Endodermal cell (in vitro differentiated cells): Measurements from ENCODE around the gene MAP3K6. TPM values are rescaled to one million over a fixed set of nuclear protein-coding genes. Genes with fewer than 3 reads are reported as not detected.

Source experiments
- DNase-seq: peaks from one replicate; pipeline ENCODE4 v3.0.0-alpha.2; 2017
- H3K27ac ChIP-seq: 2 replicates; pipeline ENCODE4 v1.5.1; 2013; ENCODE audit warnings: mild to moderate bottlenecking, low read depth, low read length, moderate library complexity
- H3K27me3 ChIP-seq: 2 replicates; pipeline ENCODE4 v1.6.1; 2013; ENCODE audit warnings: mild to moderate bottlenecking, low read length, moderate library complexity; ENCODE audit not compliant: insufficient read depth, control insufficient read depth, poor library complexity, severe bottlenecking
- H3K36me3 ChIP-seq: 2 replicates; pipeline ENCODE4 v1.7.0; 2013; ENCODE audit warnings: mild to moderate bottlenecking, low read length, moderate library complexity; ENCODE audit not compliant: control insufficient read depth, insufficient read depth
- H3K4me1 ChIP-seq: one replicate; pipeline ENCODE4 v1.7.0; 2013; ENCODE audit warnings: low read length; ENCODE audit not compliant: control insufficient read depth, insufficient read depth
- H3K4me3 ChIP-seq: 2 replicates; pipeline ENCODE4 v1.5.1; 2013; ENCODE audit warnings: mild to moderate bottlenecking, low read length, moderate library complexity
- H3K9ac ChIP-seq: 2 replicates; pipeline ENCODE4 v1.6.1; 2013; ENCODE audit warnings: mild to moderate bottlenecking, low read length, moderate library complexity; ENCODE audit not compliant: poor library complexity, severe bottlenecking; ENCODE audit errors: extremely low read depth
- H3K9me3 ChIP-seq: 2 replicates; pipeline ENCODE4 v1.6.1; 2013; ENCODE audit warnings: mild to moderate bottlenecking, low read length, moderate library complexity; ENCODE audit not compliant: control insufficient read depth
- H3K27ac Mint-ChIP-seq: 2 replicates; pipeline ENCODE4 v1.8.0; 2020; ENCODE audit warnings: mixed read lengths
- H3K27me3 Mint-ChIP-seq: 2 replicates; pipeline ENCODE4 v1.8.0; 2021; ENCODE audit warnings: mild to moderate bottlenecking, mixed read lengths; ENCODE audit not compliant: insufficient read depth
- H3K36me3 Mint-ChIP-seq: 2 replicates; pipeline ENCODE4 v1.8.0; 2020; ENCODE audit warnings: low read depth, mixed read lengths
- H3K4me1 Mint-ChIP-seq: 2 replicates; pipeline ENCODE4 v1.8.0; 2020; ENCODE audit warnings: mixed read lengths
- H3K4me3 Mint-ChIP-seq: 2 replicates; pipeline ENCODE4 v1.8.0; 2020; ENCODE audit warnings: mild to moderate bottlenecking, moderate library complexity, mixed read lengths
- H3K9me3 Mint-ChIP-seq: 2 replicates; pipeline ENCODE4 v1.8.0; 2020; ENCODE audit warnings: mild to moderate bottlenecking, mixed read lengths
- WGBS, 2 experiments: methylation state at CpG; one replicate each; pipeline versions ENCODE4 v1.1.5 to v1.1.7; 2013; ENCODE audit warnings: missing lambda C conversion rate in 2 of 2, mixed read lengths in 1 of 2; ENCODE audit not compliant: insufficient coverage in 1 of 2, insufficient read length in 1 of 2; 5-methylcytosine and 5-hydroxymethylcytosine counted together
- total RNA-seq, 2 donors: library from RNA; stranded (reverse); fragmentation: NEBNext Ultra II Directional in 1 of 2; extraction: Animal tissue kit (Norgen Biotek cat#: 25700) in 1 of 2; gene quantifications; 2 replicates in 1 of 2; 3 replicates in 1 of 2; pipeline ENCODE4 v1.2.1, GENCODE V29; 2021
- TF ChIP-seq, protein P1 (sequence below): fragments of 200-600 bp; sonication (generic); conservative IDR thresholded peaks from 2 replicates; pipeline ENCODE4 v1.5.0; 2021; ENCODE audit warnings: antibody characterized with exemption, mild to moderate bottlenecking

MAP3K6 gene
- total RNA-seq, 2 donors from 2014 or later, result 6.6 to 11.5 TPM

DNA sequence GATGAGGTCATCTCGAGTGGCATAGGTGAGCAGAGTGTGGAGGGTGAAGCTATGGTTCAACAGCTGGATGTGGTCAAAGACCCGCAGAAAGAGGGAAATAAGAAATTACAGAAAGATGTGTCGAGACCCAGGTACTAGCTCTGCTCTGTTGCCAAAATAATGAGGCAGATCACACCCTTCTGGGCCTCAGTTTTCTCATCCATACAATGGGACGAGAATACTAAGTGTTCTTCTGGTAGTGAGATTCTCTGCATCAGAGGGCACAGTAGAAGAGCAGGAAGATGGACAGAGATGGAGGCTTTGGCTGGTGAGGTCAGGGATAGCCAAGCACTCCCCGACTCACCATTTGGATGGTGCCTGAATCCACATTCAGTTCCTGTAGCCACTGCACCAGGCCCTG is 11.1 kb downstream of the MAP3K6 start:
- DNase-seq, result no peak

DNA sequence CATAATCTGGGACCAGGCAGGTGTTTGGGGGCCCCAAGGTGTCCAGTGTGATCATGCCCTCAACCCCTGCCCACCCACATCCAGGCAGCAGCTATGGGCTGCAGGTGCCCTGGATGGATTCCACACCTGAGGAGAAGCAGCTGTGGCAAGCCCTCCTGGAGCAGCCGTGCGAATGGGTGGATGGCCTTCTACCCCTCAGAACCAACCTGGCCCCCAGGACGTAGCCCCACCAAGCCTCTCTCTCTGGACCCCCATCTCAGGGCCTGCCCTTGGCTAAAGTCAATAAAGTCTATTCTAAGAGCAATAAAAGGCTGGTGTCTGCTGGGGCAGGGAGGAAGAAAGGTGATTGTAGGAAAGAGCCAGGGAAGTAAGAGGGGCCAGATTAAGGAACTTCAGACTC is 13.1 kb downstream of the MAP3K6 start:
- H3K27ac Mint-ChIP-seq, result no peak overlapping the region
- no peak overlapping the region for H3K9ac ChIP-seq
- no peak overlapping the region for H3K27ac ChIP-seq
- peaks cover 23% of the 10 kb centered on the region for H3K27me3 Mint-ChIP-seq
- TF ChIP-seq, protein P1, sequence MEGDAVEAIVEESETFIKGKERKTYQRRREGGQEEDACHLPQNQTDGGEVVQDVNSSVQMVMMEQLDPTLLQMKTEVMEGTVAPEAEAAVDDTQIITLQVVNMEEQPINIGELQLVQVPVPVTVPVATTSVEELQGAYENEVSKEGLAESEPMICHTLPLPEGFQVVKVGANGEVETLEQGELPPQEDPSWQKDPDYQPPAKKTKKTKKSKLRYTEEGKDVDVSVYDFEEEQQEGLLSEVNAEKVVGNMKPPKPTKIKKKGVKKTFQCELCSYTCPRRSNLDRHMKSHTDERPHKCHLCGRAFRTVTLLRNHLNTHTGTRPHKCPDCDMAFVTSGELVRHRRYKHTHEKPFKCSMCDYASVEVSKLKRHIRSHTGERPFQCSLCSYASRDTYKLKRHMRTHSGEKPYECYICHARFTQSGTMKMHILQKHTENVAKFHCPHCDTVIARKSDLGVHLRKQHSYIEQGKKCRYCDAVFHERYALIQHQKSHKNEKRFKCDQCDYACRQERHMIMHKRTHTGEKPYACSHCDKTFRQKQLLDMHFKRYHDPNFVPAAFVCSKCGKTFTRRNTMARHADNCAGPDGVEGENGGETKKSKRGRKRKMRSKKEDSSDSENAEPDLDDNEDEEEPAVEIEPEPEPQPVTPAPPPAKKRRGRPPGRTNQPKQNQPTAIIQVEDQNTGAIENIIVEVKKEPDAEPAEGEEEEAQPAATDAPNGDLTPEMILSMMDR, result no peak
- DNase-seq, result no peak
- WGBS, 2 experiments, result 94% methylated on average over 3 of the region's 3 CpGs; no CpG with 5 or more reads in 1 of the 2 experiments
- no peaks in the 10 kb centered on the region for H3K36me3 ChIP-seq
- H3K4me3 ChIP-seq, result no peak overlapping the region
- peaks cover 27% of the 10 kb centered on the region for H3K27me3 ChIP-seq
- no peak overlapping the region for H3K4me3 Mint-ChIP-seq
- H3K4me1 ChIP-seq, result no peaks in the 10 kb centered on the region
- H3K9me3 ChIP-seq, result no peaks in the 10 kb centered on the region
- H3K4me1 Mint-ChIP-seq, result no peaks in the 10 kb centered on the region
- peaks cover 5% of the 10 kb centered on the region for H3K9me3 Mint-ChIP-seq
- H3K36me3 Mint-ChIP-seq, result peaks cover 3% of the 10 kb centered on the region

More for the DNA sequence above, 11.1 kb downstream of the MAP3K6 start:
- peaks cover 35% of the 10 kb centered on the region for H3K27me3 ChIP-seq
- TF ChIP-seq, protein P1, result no peak
- H3K9ac ChIP-seq, result no peak overlapping the region
- no peak overlapping the region for H3K4me3 Mint-ChIP-seq
- H3K27me3 Mint-ChIP-seq, result peaks cover 37% of the 10 kb centered on the region
- no peaks in the 10 kb centered on the region for H3K9me3 ChIP-seq
- no peak overlapping the region for H3K27ac ChIP-seq
- H3K4me3 ChIP-seq, result no peak overlapping the region
- no peak overlapping the region for H3K27ac Mint-ChIP-seq
- no peaks in the 10 kb centered on the region for H3K4me1 ChIP-seq
- no peaks in the 10 kb centered on the region for H3K9me3 Mint-ChIP-seq
- no peaks in the 10 kb centered on the region for H3K36me3 ChIP-seq
- WGBS, 2 experiments, result 93 to 98% methylated on average over 4 to 5 of the region's 5 CpGs
- peaks cover 5% of the 10 kb centered on the region for H3K36me3 Mint-ChIP-seq
- H3K4me1 Mint-ChIP-seq, result peaks cover 4% of the 10 kb centered on the region

DNA sequence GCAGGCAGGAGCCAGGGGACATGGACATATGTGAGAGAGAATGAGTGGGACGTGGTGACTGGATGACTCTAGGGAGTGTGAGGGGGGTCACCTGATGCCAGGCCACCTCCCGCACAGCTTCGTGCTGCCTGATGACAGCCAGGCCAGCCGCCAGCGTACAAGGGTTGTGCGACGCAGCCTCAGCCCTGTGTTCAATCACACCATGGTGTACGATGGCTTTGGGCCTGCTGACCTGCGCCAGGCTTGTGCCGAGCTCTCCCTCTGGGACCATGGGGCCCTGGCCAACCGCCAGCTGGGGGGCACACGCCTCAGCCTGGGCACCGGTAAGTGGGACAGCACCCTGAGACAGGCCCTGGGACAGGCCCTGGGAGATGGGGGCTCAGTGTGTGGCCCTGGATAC is 13.6 kb downstream of the MAP3K6 start:
- Mint-ChIP-seq H3K4me1 (no peaks in the 10 kb centered on the region), H3K4me3 (no peak overlapping the region), H3K36me3 (peaks cover 3% of the 10 kb centered on the region), H3K9me3 (peaks cover 5% of the 10 kb centered on the region), H3K27me3 (peaks cover 19% of the 10 kb centered on the region), H3K27ac (no peak overlapping the region)
- no peak for DNase-seq
- Histone ChIP-seq H3K27ac (no peak overlapping the region), H3K4me3 (no peak overlapping the region), H3K9ac (no peak overlapping the region), H3K4me1 (no peaks in the 10 kb centered on the region), H3K9me3 (no peaks in the 10 kb centered on the region), H3K36me3 (no peaks in the 10 kb centered on the region), H3K27me3 (peaks cover 22% of the 10 kb centered on the region)
- WGBS, 2 experiments, result 95 to 100% methylated on average over 1 to 13 of the region's 13 CpGs
- TF ChIP-seq, protein P1, result no peak
